ENCODE data around the gene NUP98. TPM values are rescaled to one million over a fixed set of nuclear protein-coding genes. Genes with fewer than 3 reads are reported as not detected.

NUP98 gene
- total RNA-seq, 1 experiment from 2014 or later: 128 TPM

- peaks cover 19% of the 10 kb centered on the region for H3K4me1 ChIP-seq (ENCODE audit: insufficient read depth, low read length)
- H3K9me3 ChIP-seq (ENCODE audit: low read length): no peaks in the 10 kb centered on the region
- ChIA-PET CTCF (no interaction called here), POLR2A (ENCODE audit: unreplicated experiment) (no interaction called here)
- peaks cover 13% of the 10 kb centered on the region for H3K36me3 ChIP-seq (ENCODE audit: low read depth, low read length)
- H3K4me2 ChIP-seq (ENCODE audit: low read length): no peak overlapping the region
- no TSS peak for BruUV-seq (replicated peaks)
- H3K79me2 ChIP-seq (ENCODE audit: low read length): peaks cover 93% of the 10 kb centered on the region
- H3K27ac ChIP-seq (ENCODE audit: low read length): no peak overlapping the region
- H3K27me3 ChIP-seq (ENCODE audit: low read length): no peaks in the 10 kb centered on the region
- no peak overlapping the region for H3K4me3 ChIP-seq (ENCODE audit: low read length)
- DNase-seq (no peak), ATAC-seq (no peak)
- H3K9me2 ChIP-seq (replicated peaks; ENCODE audit: low read length): no peaks in the 10 kb centered on the region
- intact Hi-C loops (cut with micrococcal nuclease): loop anchor here (2.0 kb wide), 1 partner anchor 25 kb away; the partner anchor contains the start of gene PGAP2
- no peak for TF ChIP-seq CTCF (conservative IDR thresholded peaks at IDR 0.05; ENCODE audit: low read depth, low read length)
- TF ChIP-seq EZH2phosphoT487 (IDR thresholded peaks at IDR 0.05; ENCODE audit: borderline replicate concordance, low read length): no peak
- no peak for TF ChIP-seq EZH2 (IDR thresholded peaks at IDR 0.05; ENCODE audit: low read length, unreplicated experiment)
- no peak overlapping the region for H2AFZ ChIP-seq (ENCODE audit: low read length)
- no peak overlapping the region for H3K9ac ChIP-seq (ENCODE audit: low read length)
- peaks cover 4% of the 10 kb centered on the region for H3F3A ChIP-seq (ENCODE audit: low read length, unreplicated experiment)
- peaks cover 37% of the 10 kb centered on the region for H4K20me1 ChIP-seq (ENCODE audit: low read length)
Observed at GRCh38 chr11:3783611-3784010, 13.7 kb downstream of the NUP98 start.

GRCh38 chr11:3782963-3783362 lies 14.4 kb downstream of the NUP98 start:
- BruUV-seq (replicated peaks): no TSS peak
- intact Hi-C loops (cut with micrococcal nuclease): loop anchor here (2.0 kb wide), 1 partner anchor 26 kb away; the partner anchor contains the start of gene PGAP2
- POLR2A ChIA-PET (ENCODE audit: unreplicated experiment): no interaction called here

More at GRCh38 chr11:3782963-3783362, 14.4 kb downstream of the NUP98 start:
- Histone ChIP-seq H3K9ac (ENCODE audit: low read length) (no peak overlapping the region), H3K9me3 (ENCODE audit: low read length) (no peaks in the 10 kb centered on the region), H3K27me3 (ENCODE audit: low read length) (no peaks in the 10 kb centered on the region), H3K4me3 (ENCODE audit: low read length) (no peak overlapping the region), H3K79me2 (ENCODE audit: low read length) (peaks cover 88% of the 10 kb centered on the region), H3K4me1 (ENCODE audit: insufficient read depth, low read length) (peaks cover 19% of the 10 kb centered on the region), H3K36me3 (ENCODE audit: low read depth, low read length) (peaks cover 19% of the 10 kb centered on the region), H4K20me1 (ENCODE audit: low read length) (peaks cover 37% of the 10 kb centered on the region), H3K27ac (ENCODE audit: low read length) (no peak overlapping the region), H3F3A (ENCODE audit: low read length, unreplicated experiment) (peaks cover 4% of the 10 kb centered on the region), H2AFZ (ENCODE audit: low read length) (no peak overlapping the region), H3K9me2 (replicated peaks; ENCODE audit: low read length) (no peaks in the 10 kb centered on the region), H3K4me2 (ENCODE audit: low read length) (no peak overlapping the region)
- TF ChIP-seq EZH2phosphoT487 (IDR thresholded peaks at IDR 0.05; ENCODE audit: borderline replicate concordance, low read length): no peak
- no peak for TF ChIP-seq CTCF (conservative IDR thresholded peaks at IDR 0.05; ENCODE audit: low read depth, low read length)
- TF ChIP-seq EZH2 (IDR thresholded peaks at IDR 0.05; ENCODE audit: low read length, unreplicated experiment): no peak
- ATAC-seq: no peak
- DNase-seq: no peak
- CTCF ChIA-PET: no interaction called here
